ENCODE measurements around the gene GALNT10.

DNA sequence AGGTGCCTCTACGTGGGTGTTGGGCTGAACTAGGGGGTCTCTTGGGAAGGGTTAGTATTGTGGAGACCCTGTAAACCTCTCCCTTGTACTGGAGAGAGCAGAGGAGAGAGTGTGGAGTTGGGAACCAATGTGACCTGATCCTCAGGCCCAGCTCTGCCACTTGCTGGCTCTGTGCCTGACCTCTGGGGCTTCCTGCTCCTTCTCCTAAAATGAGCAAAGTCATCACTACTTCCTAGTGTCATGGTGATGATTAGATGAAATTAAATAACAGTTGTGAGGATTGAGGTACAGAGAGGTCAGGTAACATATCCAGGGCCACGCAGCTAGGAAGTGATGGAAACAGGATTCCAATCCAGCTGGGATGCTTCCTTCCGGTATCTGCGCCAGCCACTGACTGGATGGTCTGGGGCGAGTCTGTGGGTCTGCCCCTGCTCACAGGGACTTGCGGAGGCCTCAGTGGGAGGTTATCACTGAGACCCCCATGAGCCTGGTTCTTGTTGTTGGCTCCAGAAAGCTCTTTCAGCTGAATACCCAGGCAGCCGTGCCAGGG lies 9.2 kb downstream of the GALNT10 start:
- no peak for TF ChIP-seq CTCF (IDR thresholded peaks at IDR 0.05)
- no peak for TF ChIP-seq POLR2A (IDR thresholded peaks at IDR 0.05)

Data from body of pancreas (tissue), 4 donors.